ENCODE results near the gene UNK.

DNA sequence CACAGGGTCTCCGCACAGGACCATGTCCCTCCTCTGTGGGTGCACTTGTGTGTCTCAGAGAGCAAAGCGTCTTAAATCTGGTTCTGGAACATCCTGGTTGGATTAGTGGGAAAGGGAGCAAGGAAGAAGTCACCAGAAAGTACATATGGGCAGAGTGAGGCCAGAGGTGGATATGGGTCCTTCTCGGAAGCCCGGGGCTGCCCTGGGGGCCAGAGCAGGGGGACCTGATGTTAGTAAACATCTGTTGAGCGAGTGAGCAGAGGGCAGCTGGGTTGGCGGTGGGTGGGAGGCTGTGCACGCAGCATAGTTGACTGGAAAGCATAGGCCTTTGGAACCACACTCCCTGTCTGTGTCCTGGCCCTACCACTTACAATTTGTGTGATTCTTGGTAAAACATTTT, 36.9 kb downstream of the UNK start:
- no peak for TF ChIP-seq NFYB (CRISPR knock-in tag; conservative IDR thresholded peaks at IDR 0.05; ENCODE audit: low read depth)
- no peak for TF ChIP-seq JUN (CRISPR knock-in tag; IDR thresholded peaks at IDR 0.05)
- TF ChIP-seq, protein P1, sequence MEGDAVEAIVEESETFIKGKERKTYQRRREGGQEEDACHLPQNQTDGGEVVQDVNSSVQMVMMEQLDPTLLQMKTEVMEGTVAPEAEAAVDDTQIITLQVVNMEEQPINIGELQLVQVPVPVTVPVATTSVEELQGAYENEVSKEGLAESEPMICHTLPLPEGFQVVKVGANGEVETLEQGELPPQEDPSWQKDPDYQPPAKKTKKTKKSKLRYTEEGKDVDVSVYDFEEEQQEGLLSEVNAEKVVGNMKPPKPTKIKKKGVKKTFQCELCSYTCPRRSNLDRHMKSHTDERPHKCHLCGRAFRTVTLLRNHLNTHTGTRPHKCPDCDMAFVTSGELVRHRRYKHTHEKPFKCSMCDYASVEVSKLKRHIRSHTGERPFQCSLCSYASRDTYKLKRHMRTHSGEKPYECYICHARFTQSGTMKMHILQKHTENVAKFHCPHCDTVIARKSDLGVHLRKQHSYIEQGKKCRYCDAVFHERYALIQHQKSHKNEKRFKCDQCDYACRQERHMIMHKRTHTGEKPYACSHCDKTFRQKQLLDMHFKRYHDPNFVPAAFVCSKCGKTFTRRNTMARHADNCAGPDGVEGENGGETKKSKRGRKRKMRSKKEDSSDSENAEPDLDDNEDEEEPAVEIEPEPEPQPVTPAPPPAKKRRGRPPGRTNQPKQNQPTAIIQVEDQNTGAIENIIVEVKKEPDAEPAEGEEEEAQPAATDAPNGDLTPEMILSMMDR (IDR thresholded peaks at IDR 0.05) = no peak
- no peak for TF ChIP-seq SOX15 (CRISPR knock-in tag; IDR thresholded peaks at IDR 0.05)
- no peak for TF ChIP-seq TEAD4 (CRISPR knock-in tag; IDR thresholded peaks at IDR 0.05)
- no peak for TF ChIP-seq MYBL2 (CRISPR knock-in tag; IDR thresholded peaks at IDR 0.05)
- TF ChIP-seq, protein P2, sequence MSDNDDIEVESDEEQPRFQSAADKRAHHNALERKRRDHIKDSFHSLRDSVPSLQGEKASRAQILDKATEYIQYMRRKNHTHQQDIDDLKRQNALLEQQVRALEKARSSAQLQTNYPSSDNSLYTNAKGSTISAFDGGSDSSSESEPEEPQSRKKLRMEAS (CRISPR knock-in tag; IDR thresholded peaks at IDR 0.05) = no peak
- no peak for TF ChIP-seq TP53 (CRISPR knock-in tag; IDR thresholded peaks at IDR 0.05)
- TF ChIP-seq ZBTB43 (CRISPR knock-in tag; IDR thresholded peaks at IDR 0.05) = no peak
- TF ChIP-seq USF2 (CRISPR knock-in tag; IDR thresholded peaks at IDR 0.05) = no peak

Data from WTC11 (cell line).